CD4-positive, alpha-beta T cell treated with Interleukin-4 for 1 hour (primary cell): ENCODE results near the gene TIMP1.

Experiments used
- DNase-seq, 2 donors: peaks; one replicate each; pipeline ENCODE4 v3.0.0-alpha.2; 2020 to 2022

Gene TIMP1

GRCh38 chrX:47581731-47582647, at the start of gene TIMP1:
TSS of gene TIMP1 (plus strand) at chrX:47582436. CDS start at chrX:47583416, 980 bp downstream.
- peak; percentile 83 to 85 for DNase-seq

GRCh38 chrX:47539860-47540259, 42.4 kb upstream of the TIMP1 start:
- DNase-seq: no peak

- peak in 1 of 2 donors; percentile 27 for DNase-seq
Measured at GRCh38 chrX:47540754-47541538, 41.3 kb upstream of the TIMP1 start.

DNA sequence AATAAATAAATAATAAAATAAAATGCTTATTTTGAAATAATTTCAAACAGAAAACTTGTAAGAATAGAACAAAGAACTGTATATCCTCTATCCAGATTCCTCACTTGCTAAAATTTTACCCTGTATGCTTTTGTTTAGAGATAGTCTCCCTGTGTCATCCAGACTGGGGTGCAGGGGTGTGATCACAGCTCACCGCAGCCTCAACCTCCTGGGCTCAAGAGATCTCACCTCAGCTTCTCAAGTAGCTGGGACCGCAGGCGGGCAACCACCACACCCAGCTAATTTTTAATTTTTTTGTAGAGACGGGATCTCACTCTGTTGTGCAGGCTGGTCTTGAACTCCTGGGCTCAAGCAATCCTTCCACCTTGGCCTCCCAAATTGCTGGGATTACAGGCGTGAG, 38.7 kb upstream of the TIMP1 start:
- no peak for DNase-seq

- DNase-seq: peak; percentile 90 to 91
Measured at GRCh38 chrX:47556045-47556623, 26.1 kb upstream of the TIMP1 start.

DNA sequence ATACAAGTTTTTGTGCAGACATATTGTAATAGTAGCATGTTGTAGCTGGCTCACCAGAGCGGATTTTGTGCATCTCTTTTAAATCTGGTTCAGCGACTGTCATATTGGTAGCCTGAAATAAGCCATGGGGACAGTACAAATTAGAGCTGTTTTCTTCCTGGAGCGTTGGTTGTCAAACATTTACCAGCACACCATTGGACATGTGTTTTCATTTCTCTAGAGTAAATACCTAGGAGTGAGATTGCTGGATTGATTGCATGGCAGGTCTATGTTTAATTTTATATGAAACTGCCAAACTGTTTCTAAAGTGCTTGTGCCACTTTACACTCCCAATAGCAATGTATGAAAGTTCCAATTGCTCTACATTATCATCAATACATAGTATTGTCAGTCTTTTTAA, 23.8 kb upstream of the TIMP1 start:
- no peak for DNase-seq

GRCh38 chrX:47560179-47560933, 21.9 kb upstream of the TIMP1 start:
- no peak for DNase-seq

DNA sequence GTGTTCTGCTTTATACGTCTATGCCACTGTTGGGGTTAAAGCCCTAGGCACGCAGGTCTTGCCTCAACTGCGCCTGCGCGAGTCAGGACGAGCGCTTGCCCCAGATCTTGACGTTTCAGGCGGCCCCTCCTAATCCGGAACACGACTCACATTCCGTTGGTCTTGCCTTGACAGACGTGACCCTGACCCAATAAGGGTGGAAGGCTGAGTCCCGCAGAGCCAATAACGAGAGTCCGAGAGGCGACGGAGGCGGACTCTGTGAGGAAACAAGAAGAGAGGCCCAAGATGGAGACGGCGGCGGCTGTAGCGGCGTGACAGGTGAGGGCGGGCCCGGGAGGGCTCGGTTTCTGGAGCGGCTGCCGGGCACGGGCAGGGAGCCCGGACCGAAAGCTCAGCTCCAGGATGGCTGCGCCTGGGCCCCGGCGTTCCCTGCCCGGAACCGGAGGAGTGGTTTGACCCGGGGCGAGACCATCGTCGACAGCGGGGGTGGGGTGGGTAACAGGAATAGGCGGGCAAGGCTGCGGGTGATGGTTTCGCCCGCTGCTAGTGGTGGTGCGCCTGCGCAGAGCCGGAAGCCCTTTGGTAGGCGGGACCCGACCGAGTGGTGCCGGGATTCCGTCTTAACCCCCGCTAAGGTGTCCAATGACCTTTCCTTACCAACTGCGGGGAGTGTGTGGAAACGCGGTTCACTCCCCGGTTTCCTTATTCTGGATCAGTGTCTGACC, 21.1 kb upstream of the TIMP1 start, which contains the start of gene ARAF:
Gene ARAF (plus strand): TSS at position 272 of the 725 bp plus-strand sequence. CDS start 1,763 bp downstream, outside the sequence.
- peak; percentile 98 to 99 for DNase-seq

DNA sequence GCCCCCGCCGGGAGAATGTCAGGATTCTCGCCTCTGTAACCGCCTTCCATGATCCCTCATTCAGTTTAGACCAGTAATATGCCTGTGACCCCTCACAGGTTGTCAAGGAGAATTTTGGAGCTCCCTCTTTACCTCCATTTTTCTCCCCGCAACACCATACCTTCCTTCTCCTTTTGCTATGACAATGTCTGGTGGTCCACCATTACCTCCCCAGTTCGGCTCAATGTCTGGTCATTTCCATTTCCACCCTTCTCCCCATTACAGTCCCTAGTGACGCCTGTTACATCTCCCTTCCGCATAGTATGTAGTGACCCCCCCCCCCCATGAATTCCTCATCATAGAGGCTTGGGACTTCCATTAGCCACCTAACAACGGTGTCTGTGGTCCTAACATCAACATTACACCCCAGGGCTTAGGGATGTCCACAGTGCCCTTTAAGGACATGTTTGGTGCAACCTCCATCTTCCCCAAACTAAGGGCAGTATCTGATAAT, 20.5 kb upstream of the TIMP1 start:
- no peak for DNase-seq

- DNase-seq: peak; percentile 38 to 43
Measured at GRCh38 chrX:47562615-47563243, 19.5 kb upstream of the TIMP1 start.

DNA sequence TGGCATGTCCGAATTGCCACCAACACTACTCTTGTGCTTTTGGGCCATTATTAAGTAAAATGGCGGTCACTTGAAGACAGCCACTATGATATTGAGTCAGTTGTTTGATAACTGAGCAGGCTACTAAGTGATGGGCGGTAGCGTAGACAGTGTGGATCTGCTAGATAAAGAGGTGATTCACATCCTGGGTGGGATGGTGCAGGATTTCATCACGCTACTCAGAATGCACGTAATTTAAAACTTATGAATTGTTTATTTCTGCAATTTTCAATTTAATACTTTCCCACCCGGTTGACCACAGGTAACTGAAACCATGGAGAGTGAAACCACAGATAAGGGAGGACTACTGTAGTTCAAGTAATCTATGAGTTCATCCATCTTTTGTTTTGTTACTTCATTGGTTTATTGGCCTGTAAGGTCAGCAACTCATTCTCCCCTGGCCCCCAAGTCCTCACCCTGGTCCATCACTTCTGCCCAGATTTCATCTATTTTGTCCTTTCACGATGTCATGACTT, 18.4 kb upstream of the TIMP1 start:
- DNase-seq: no peak

- no peak for DNase-seq
Measured at GRCh38 chrX:47564438-47565085, 17.7 kb upstream of the TIMP1 start.

DNA sequence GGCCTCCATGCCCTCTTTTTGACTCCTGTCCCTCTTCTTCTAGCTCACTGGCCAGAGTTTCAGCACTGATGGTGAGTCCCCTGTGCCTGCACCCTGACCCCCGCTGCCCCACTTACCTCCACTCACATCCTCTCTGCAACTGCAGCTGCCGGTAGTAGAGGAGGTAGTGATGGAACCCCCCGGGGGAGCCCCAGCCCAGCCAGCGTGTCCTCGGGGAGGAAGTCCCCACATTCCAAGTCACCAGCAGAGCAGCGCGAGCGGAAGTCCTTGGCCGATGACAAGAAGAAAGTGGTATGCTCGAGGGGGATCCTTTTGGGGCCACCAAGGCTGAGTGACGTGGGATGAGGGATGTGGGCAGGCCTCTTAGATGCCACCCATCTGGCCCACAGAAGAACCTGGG, 15.4 kb upstream of the TIMP1 start:
- no peak for DNase-seq

DNA sequence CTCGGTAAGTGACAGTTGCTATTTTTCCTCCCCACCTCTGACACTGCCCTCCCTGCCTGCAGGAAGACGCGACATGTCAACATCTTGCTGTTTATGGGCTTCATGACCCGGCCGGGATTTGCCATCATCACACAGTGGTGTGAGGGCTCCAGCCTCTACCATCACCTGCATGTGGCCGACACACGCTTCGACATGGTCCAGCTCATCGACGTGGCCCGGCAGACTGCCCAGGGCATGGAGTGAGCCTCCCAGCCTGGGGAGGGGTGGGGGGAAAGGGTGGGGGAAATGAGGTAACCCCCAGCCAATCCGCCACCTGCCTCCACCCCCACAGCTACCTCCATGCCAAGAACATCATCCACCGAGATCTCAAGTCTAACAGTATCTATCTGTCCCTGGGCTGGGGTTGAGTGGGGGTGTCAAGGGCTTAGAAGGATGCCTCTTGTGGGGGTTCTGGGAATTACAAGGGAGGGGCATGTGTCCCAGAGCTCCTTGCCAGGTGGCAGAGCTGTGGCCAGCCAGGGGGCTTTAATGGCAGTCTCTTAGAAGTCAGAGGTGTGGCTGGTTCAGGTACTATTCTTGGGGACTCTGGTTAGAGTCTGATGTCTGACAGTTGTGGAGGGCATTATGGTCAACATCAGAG, 13.5 kb upstream of the TIMP1 start:
- peak; percentile 38 to 54 for DNase-seq

DNA sequence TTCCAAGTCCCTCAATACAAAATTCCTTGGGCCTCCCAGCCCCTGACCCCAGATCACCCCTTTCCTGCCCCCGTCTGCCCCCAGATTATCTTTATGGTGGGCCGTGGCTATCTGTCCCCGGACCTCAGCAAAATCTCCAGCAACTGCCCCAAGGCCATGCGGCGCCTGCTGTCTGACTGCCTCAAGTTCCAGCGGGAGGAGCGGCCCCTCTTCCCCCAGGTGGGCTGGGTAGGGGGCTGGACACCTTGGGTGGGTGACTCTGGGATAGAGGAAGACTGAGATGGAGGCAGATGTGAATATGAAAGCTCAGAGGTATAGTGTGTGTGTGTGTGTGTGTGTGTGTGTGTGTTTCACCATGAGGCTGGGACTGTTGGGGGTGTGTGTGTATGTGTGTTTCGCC, 11.4 kb upstream of the TIMP1 start:
- no peak for DNase-seq

GRCh38 chrX:47571215-47571614, 11.0 kb upstream of the TIMP1 start:
- DNase-seq: no peak

GRCh38 chrX:47571896-47572295, 10.3 kb upstream of the TIMP1 start:
- DNase-seq: no peak

DNA sequence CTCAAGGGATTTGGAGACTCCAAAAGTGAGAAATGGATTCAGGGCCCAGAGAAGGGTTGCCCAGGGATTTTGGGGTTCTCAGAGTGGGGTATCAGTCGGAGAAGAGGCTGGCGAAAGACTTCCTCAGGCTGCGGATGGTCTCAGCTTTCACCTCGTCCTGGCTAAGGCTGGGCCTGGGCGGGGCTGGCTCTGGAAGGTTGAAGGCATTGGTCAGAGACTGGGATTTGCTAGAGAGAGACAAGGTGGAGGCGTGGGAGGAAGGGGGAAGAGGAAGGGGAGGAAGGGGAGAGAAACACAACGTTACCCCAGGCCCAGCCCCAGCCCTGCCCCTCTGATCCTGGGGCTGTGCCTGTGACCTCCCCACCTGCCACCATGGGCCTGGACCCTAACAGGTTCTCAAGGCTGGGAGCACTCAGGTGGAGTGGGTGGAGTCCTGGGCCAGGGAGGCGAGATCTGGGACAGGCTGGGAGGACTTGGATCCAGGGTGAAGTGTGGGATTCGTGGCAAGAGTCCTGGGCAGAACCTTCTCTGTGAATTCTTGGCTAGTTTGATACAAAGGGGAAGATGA, 9.4 kb upstream of the TIMP1 start:
- DNase-seq: no peak

- DNase-seq: no peak
Measured at GRCh38 chrX:47573341-47574075, 8.7 kb upstream of the TIMP1 start.
